SH-SY5Y (cell line): ENCODE data around the gene ABHD11.

Experiments
- GATA2 ChIP-seq: IDR thresholded peaks from 2 replicates; pipeline ENCODE4 v1.6.1; 2011; ENCODE audit warnings: mild to moderate bottlenecking, low read depth, low read length
- GATA3 ChIP-seq: IDR thresholded peaks from 2 replicates; pipeline ENCODE4 v1.6.1; 2011; ENCODE audit warnings: low read depth, mild to moderate bottlenecking, low read length, moderate library complexity

DNA sequence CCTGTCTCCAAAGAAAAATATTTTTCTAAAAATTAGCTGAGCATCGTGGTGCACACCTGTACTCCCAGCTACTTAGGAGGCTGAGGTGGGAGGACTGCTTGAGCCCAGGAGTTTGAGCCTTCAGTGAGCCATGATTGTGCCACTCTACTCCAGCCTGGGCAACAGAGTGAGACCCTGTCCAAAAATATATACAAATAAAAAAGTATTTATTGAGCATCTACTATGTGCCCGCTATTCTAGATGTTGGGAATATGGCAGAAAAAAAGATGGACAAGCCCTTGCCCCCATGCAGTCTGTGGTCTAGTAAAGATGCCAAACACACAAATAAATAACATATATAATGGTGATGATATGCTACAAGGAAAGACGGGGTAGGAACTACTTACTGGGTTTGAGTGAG is 14.8 kb downstream of the ABHD11 start:
- TF ChIP-seq GATA3 (no peak), GATA2 (no peak)
